ENCODE measurements around the gene FRA10AC1.

The FRA10AC1 gene

DNA sequence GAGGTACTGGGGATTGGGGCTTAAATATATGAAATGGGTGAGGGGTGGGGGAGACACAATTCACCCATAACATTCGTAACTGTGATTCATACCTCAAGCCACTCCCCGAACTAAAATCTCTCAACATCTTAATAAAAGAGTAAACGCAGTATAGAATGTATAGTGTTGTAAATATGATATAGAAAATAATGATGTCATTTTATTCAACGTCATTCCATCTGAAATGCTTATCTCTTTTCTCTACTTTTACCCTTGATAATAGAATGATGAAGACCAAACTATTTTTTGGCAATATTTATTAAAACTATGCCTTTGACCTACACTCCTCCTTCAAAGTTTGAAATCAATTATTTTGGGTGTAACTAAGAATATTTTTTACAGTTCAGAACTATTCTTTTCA lies 36.4 kb downstream of the FRA10AC1 start:
- H3K23ac ChIP-seq (ENCODE audit: low read length in 2 of 2) = no peak overlapping the region
- H3K36me3 ChIP-seq (ENCODE audit: control insufficient read depth in 1 of 2, insufficient read depth in 2 of 2, low read depth in 1 of 2, low read length in 2 of 2) = peaks cover 0 to 88% of the 10 kb centered on the region in 2 experiments
- no peak overlapping the region for H3K14ac ChIP-seq (ENCODE audit: low read length in 2 of 2)
- no peak overlapping the region for H3K27ac ChIP-seq (ENCODE audit: low read length, poor library complexity, severe bottlenecking)
- no peak overlapping the region for H2BK5ac ChIP-seq (ENCODE audit: low read depth, low read length, poor library complexity, severe bottlenecking)
- no peaks in the 10 kb centered on the region for H3K79me1 ChIP-seq (replicated peaks; ENCODE audit: low read length, poor library complexity, severe bottlenecking)
- H4K91ac ChIP-seq (ENCODE audit: low read length) = no peak overlapping the region
- H2BK120ac ChIP-seq (ENCODE audit: low read depth, low read length) = no peak overlapping the region
- no peak overlapping the region for H2AK5ac ChIP-seq (ENCODE audit: low read length, severe bottlenecking)
- H3K4me2 ChIP-seq (ENCODE audit: low read length, poor library complexity, severe bottlenecking) = no peak overlapping the region
- DNase-seq = no peak
- no peak overlapping the region for H3K4me3 ChIP-seq (ENCODE audit: insufficient read depth in 1 of 2, low read depth in 1 of 2, low read length in 2 of 2)
- H3K9ac ChIP-seq (ENCODE audit: low read length) = no peak overlapping the region
- no peak overlapping the region for H2BK15ac ChIP-seq (ENCODE audit: low read depth, poor library complexity, severe bottlenecking)
- H3K4me1 ChIP-seq (ENCODE audit: control insufficient read depth, insufficient read depth, low read depth, low read length) = no peaks in the 10 kb centered on the region
- H4K8ac ChIP-seq (ENCODE audit: low read length) = no peak overlapping the region
- no peak overlapping the region for H3K18ac ChIP-seq (ENCODE audit: low read depth in 1 of 2, low read length in 2 of 2)
- H3K9me3 ChIP-seq (ENCODE audit: control insufficient read depth, low read length) = no peaks in the 10 kb centered on the region
- no peaks in the 10 kb centered on the region for H3K27me3 ChIP-seq (ENCODE audit: control insufficient read depth in 1 of 2, insufficient read depth in 1 of 2, low read length in 2 of 2)
- no peak overlapping the region for H2BK12ac ChIP-seq (ENCODE audit: low read length in 2 of 2)
- no CpG with 5 or more reads among the region's 4 CpGs for WGBS
- no peak overlapping the region for H3K4ac ChIP-seq (ENCODE audit: low read depth in 1 of 2, low read length in 2 of 2)
- H2AFZ ChIP-seq (ENCODE audit: low read depth, low read length) = no peak overlapping the region

DNA sequence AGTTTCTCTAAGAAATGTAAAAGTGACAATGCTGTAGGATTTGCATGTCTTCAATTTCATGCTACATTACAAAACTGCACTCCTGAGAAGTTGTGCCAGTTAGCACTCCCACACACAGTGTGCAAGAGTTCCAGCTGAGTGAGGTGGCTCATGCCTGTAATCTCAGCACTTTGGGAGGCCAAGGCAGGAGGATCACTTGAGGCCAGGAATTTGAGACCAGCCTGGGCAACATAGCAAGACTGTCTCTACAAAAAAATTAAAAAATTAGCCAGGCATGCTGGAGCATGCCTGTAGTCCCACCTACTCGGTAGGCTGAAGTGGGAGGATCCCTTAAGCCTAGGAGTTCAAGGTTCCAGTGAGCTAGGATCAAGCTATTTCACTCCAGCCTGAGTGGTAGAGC lies 44.6 kb downstream of the FRA10AC1 start:
- Histone ChIP-seq H3K79me1 (replicated peaks; ENCODE audit: low read length, poor library complexity, severe bottlenecking) (no peaks in the 10 kb centered on the region), H3K14ac (ENCODE audit: low read length in 2 of 2) (no peak overlapping the region), H3K27ac (ENCODE audit: low read length, poor library complexity, severe bottlenecking) (no peak overlapping the region), H3K18ac (ENCODE audit: low read depth in 1 of 2, low read length in 2 of 2) (no peak overlapping the region), H2BK12ac (ENCODE audit: low read length in 2 of 2) (no peak overlapping the region), H3K36me3 (ENCODE audit: control insufficient read depth in 1 of 2, insufficient read depth in 2 of 2, low read depth in 1 of 2, low read length in 2 of 2) (peaks cover 0 to 28% of the 10 kb centered on the region in 2 experiments), H3K4me3 (ENCODE audit: insufficient read depth in 1 of 2, low read depth in 1 of 2, low read length in 2 of 2) (no peak overlapping the region), H2BK5ac (ENCODE audit: low read depth, low read length, poor library complexity, severe bottlenecking) (no peak overlapping the region), H3K27me3 (ENCODE audit: control insufficient read depth in 1 of 2, insufficient read depth in 1 of 2, low read length in 2 of 2) (no peaks in the 10 kb centered on the region), H3K23ac (ENCODE audit: low read length in 2 of 2) (no peak overlapping the region), H2AFZ (ENCODE audit: low read depth, low read length) (no peak overlapping the region), H2BK120ac (ENCODE audit: low read depth, low read length) (no peak overlapping the region), H3K4me1 (ENCODE audit: control insufficient read depth, insufficient read depth, low read depth, low read length) (peaks cover 1% of the 10 kb centered on the region), H4K8ac (ENCODE audit: low read length) (no peak overlapping the region), H4K91ac (ENCODE audit: low read length) (no peak overlapping the region), H3K9me3 (ENCODE audit: control insufficient read depth, low read length) (no peaks in the 10 kb centered on the region), H2AK5ac (ENCODE audit: low read length, severe bottlenecking) (no peak overlapping the region), H3K9ac (ENCODE audit: low read length) (no peak overlapping the region), H2BK15ac (ENCODE audit: low read depth, poor library complexity, severe bottlenecking) (no peak overlapping the region), H3K4ac (ENCODE audit: low read depth in 1 of 2, low read length in 2 of 2) (no peak overlapping the region), H3K4me2 (ENCODE audit: low read length, poor library complexity, severe bottlenecking) (no peak overlapping the region)
- WGBS = 83% methylated on average over 1 of the region's 1 CpG
- no peak for DNase-seq

DNA sequence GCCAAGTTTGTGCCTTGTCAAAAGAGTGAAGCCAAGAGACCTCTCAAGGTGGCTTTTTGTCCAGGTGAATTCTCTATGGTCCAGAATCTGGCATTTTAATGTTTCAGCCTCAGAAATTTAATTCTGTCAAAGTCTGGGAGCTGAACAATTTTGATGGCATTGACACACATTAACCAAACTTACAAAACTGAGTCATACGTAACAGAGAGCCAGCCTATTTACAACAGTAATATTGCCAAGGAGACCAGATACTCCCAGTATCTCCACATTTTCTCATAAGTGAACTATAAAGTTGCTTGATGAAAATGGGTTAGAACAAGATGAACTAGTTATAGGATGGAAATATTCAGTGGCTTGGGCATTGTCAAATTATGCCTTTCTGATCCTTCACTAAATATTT lies 46.2 kb downstream of the FRA10AC1 start:
- WGBS = 50% methylated on average over 1 of the region's 1 CpG
- no peaks in the 10 kb centered on the region for H3K9me3 ChIP-seq (ENCODE audit: control insufficient read depth, low read length)
- H3K27ac ChIP-seq (ENCODE audit: low read length, poor library complexity, severe bottlenecking) = no peak overlapping the region
- H3K4ac ChIP-seq (ENCODE audit: low read depth in 1 of 2, low read length in 2 of 2) = no peak overlapping the region
- H2BK15ac ChIP-seq (ENCODE audit: low read depth, poor library complexity, severe bottlenecking) = no peak overlapping the region
- H2BK12ac ChIP-seq (ENCODE audit: low read length in 2 of 2) = no peak overlapping the region
- H4K8ac ChIP-seq (ENCODE audit: low read length) = no peak overlapping the region
- no peak overlapping the region for H2BK120ac ChIP-seq (ENCODE audit: low read depth, low read length)
- H3K79me1 ChIP-seq (replicated peaks; ENCODE audit: low read length, poor library complexity, severe bottlenecking) = no peaks in the 10 kb centered on the region
- DNase-seq = no peak
- no peak overlapping the region for H3K9ac ChIP-seq (ENCODE audit: low read length)
- no peak overlapping the region for H3K23ac ChIP-seq (ENCODE audit: low read length in 2 of 2)
- H3K4me2 ChIP-seq (ENCODE audit: low read length, poor library complexity, severe bottlenecking) = no peak overlapping the region
- H2BK5ac ChIP-seq (ENCODE audit: low read depth, low read length, poor library complexity, severe bottlenecking) = no peak overlapping the region
- H4K91ac ChIP-seq (ENCODE audit: low read length) = no peak overlapping the region
- no peak overlapping the region for H2AFZ ChIP-seq (ENCODE audit: low read depth, low read length)
- H3K14ac ChIP-seq (ENCODE audit: low read length in 2 of 2) = no peak overlapping the region
- H3K4me1 ChIP-seq (ENCODE audit: control insufficient read depth, insufficient read depth, low read depth, low read length) = peaks cover 1% of the 10 kb centered on the region
- no peaks in the 10 kb centered on the region for H3K27me3 ChIP-seq (ENCODE audit: control insufficient read depth in 1 of 2, insufficient read depth in 1 of 2, low read length in 2 of 2)
- no peak overlapping the region for H3K18ac ChIP-seq (ENCODE audit: low read depth in 1 of 2, low read length in 2 of 2)
- H3K36me3 ChIP-seq (ENCODE audit: control insufficient read depth in 1 of 2, insufficient read depth in 2 of 2, low read depth in 1 of 2, low read length in 2 of 2) = peaks cover 0 to 17% of the 10 kb centered on the region in 2 experiments
- no peak overlapping the region for H3K4me3 ChIP-seq (ENCODE audit: insufficient read depth in 1 of 2, low read depth in 1 of 2, low read length in 2 of 2)
- no peak overlapping the region for H2AK5ac ChIP-seq (ENCODE audit: low read length, severe bottlenecking)

- Histone ChIP-seq H2BK120ac (ENCODE audit: low read depth, low read length) (no peak overlapping the region), H2AK5ac (ENCODE audit: low read length, severe bottlenecking) (no peak overlapping the region), H3K14ac (ENCODE audit: low read length in 2 of 2) (no peak overlapping the region), H3K79me1 (replicated peaks; ENCODE audit: low read length, poor library complexity, severe bottlenecking) (no peaks in the 10 kb centered on the region), H3K18ac (ENCODE audit: low read depth in 1 of 2, low read length in 2 of 2) (no peak overlapping the region), H2BK5ac (ENCODE audit: low read depth, low read length, poor library complexity, severe bottlenecking) (no peak overlapping the region), H3K27ac (ENCODE audit: low read length, poor library complexity, severe bottlenecking) (no peak overlapping the region), H2AFZ (ENCODE audit: low read depth, low read length) (no peak overlapping the region), H3K9ac (ENCODE audit: low read length) (no peak overlapping the region), H3K4me2 (ENCODE audit: low read length, poor library complexity, severe bottlenecking) (no peak overlapping the region), H3K9me3 (ENCODE audit: control insufficient read depth, low read length) (no peaks in the 10 kb centered on the region), H4K91ac (ENCODE audit: low read length) (no peak overlapping the region), H3K4me1 (ENCODE audit: control insufficient read depth, insufficient read depth, low read depth, low read length) (peaks cover 1% of the 10 kb centered on the region), H2BK12ac (ENCODE audit: low read length in 2 of 2) (no peak overlapping the region), H3K23ac (ENCODE audit: low read length in 2 of 2) (no peak overlapping the region), H3K36me3 (ENCODE audit: control insufficient read depth in 1 of 2, insufficient read depth in 2 of 2, low read depth in 1 of 2, low read length in 2 of 2) (no peaks in the 10 kb centered on the region), H3K4ac (ENCODE audit: low read depth in 1 of 2, low read length in 2 of 2) (no peak overlapping the region), H3K27me3 (ENCODE audit: control insufficient read depth in 1 of 2, insufficient read depth in 1 of 2, low read length in 2 of 2) (no peaks in the 10 kb centered on the region), H2BK15ac (ENCODE audit: low read depth, poor library complexity, severe bottlenecking) (no peak overlapping the region), H3K4me3 (ENCODE audit: insufficient read depth in 1 of 2, low read depth in 1 of 2, low read length in 2 of 2) (no peak overlapping the region), H4K8ac (ENCODE audit: low read length) (no peak overlapping the region)
- WGBS = 100% methylated on average over 1 of the region's 1 CpG
- no peak for DNase-seq
Measured at GRCh38 chr10:93654201-93654600, 48.2 kb downstream of the FRA10AC1 start.
